SJSA1 (cell line): ENCODE data around the gene TPST2. TPM values are rescaled to one million over a fixed set of nuclear protein-coding genes. Genes with fewer than 3 reads are reported as not detected.
"Not testable (repeated sequence)": the region's sequence is repeated elsewhere in the genome, so short reads cannot be mapped to it uniquely, and the experiment has no call there.

Experiments
- DNase-seq, 2 experiments: peaks; one replicate each; pipeline ENCODE4 v3.0.0-alpha.2; 2015 to 2020; ENCODE audit warnings: low spot score in 2 of 2, low read depth in 1 of 2
- H3K27ac ChIP-seq: fragments of 250-450 bp; sonication (Bioruptor Pico); 2 replicates; pipeline ENCODE4 v1.5.1; 2020; ENCODE audit warnings: mild to moderate bottlenecking, moderate library complexity
- H3K27me3 ChIP-seq: fragments of 250-450 bp; sonication (Bioruptor Pico); replicated peaks from 2 replicates; pipeline ENCODE4 v1.5.1; 2020; ENCODE audit warnings: mild to moderate bottlenecking, moderate library complexity
- H3K36me3 ChIP-seq: fragments of 250-450 bp; sonication (Bioruptor Pico); 2 replicates; pipeline ENCODE4 v1.5.1; 2020; ENCODE audit warnings: mild to moderate bottlenecking
- H3K4me1 ChIP-seq: fragments of 250-450 bp; sonication (Bioruptor Pico); replicated peaks from 2 replicates; pipeline ENCODE4 v1.6.1; 2021; ENCODE audit warnings: mild to moderate bottlenecking
- H3K4me3 ChIP-seq: fragments of 250-450 bp; sonication (Bioruptor Pico); 2 replicates; pipeline ENCODE4 v1.5.1; 2020; ENCODE audit warnings: mild to moderate bottlenecking
- H3K9me3 ChIP-seq: fragments of 250-450 bp; sonication (Bioruptor Pico); replicated peaks from 2 replicates; pipeline ENCODE4 v1.5.1; 2020; ENCODE audit warnings: mild to moderate bottlenecking
- total RNA-seq: library from RNA; depleted of rRNA; stranded (reverse); fragments of >200 nt; shearing (Covaris generic); gene quantifications from 2 replicates; pipeline ENCODE4 v1.2.3, GENCODE V29; 2014

Gene TPST2
- total RNA-seq, 1 experiment from 2014 or later: 34.8 TPM

- H3K9me3 ChIP-seq: no peaks in the 10 kb centered on the region
- peaks cover 36% of the 10 kb centered on the region for H3K36me3 ChIP-seq
- no peaks in the 10 kb centered on the region for H3K4me1 ChIP-seq
- no peak overlapping the region for H3K27ac ChIP-seq
- no peaks in the 10 kb centered on the region for H3K27me3 ChIP-seq
- DNase-seq: no peak
- H3K4me3 ChIP-seq: no peak overlapping the region
These were observed 49.8 kb downstream of the TPST2 start for GRCh38 chr22:26540119-26540518.

- DNase-seq: no peak
- H3K9me3 ChIP-seq: no peaks in the 10 kb centered on the region
- H3K4me3 ChIP-seq: no peak overlapping the region
- no peak overlapping the region for H3K27ac ChIP-seq
- 0 out of 2 replicates have a peak, but pooled peaks cover 5% of the 10 kb centered on the region for H3K4me1 ChIP-seq
- H3K27me3 ChIP-seq: no peaks in the 10 kb centered on the region
- peaks cover 31% of the 10 kb centered on the region for H3K36me3 ChIP-seq
These were observed 53.2 kb downstream of the TPST2 start for GRCh38 chr22:26536762-26537134.

- Histone ChIP-seq H3K36me3 (peaks cover 29% of the 10 kb centered on the region), H3K9me3 (no peaks in the 10 kb centered on the region), H3K4me3 (no peak overlapping the region), H3K27ac (no peak overlapping the region), H3K27me3 (no peaks in the 10 kb centered on the region), H3K4me1 (0 out of 2 replicates have a peak, but pooled peaks cover 5% of the 10 kb centered on the region)
- DNase-seq: no peak
These were observed 53.7 kb downstream of the TPST2 start for GRCh38 chr22:26536056-26536761.

GRCh38 chr22:26535603-26535908 is 54.4 kb downstream of the TPST2 start:
- Histone ChIP-seq H3K4me3 (no peak overlapping the region), H3K27ac (no peak overlapping the region), H3K9me3 (no peaks in the 10 kb centered on the region), H3K27me3 (no peaks in the 10 kb centered on the region), H3K36me3 (peaks cover 26% of the 10 kb centered on the region), H3K4me1 (0 out of 2 replicates have a peak, but pooled peaks cover 5% of the 10 kb centered on the region)
- DNase-seq: no peak

GRCh38 chr22:26534874-26535602 is 54.9 kb downstream of the TPST2 start:
- Histone ChIP-seq H3K27me3 (no peaks in the 10 kb centered on the region), H3K9me3 (no peaks in the 10 kb centered on the region), H3K4me1 (0 out of 2 replicates have a peak, but pooled peaks cover 5% of the 10 kb centered on the region), H3K4me3 (no peak overlapping the region), H3K36me3 (peaks cover 21% of the 10 kb centered on the region), H3K27ac (no peak overlapping the region)
- no peak for DNase-seq

GRCh38 chr22:26534171-26534855 is 55.6 kb downstream of the TPST2 start:
- Histone ChIP-seq H3K36me3 (peaks cover 16% of the 10 kb centered on the region), H3K27me3 (no peaks in the 10 kb centered on the region), H3K4me1 (0 out of 2 replicates have a peak, but pooled peaks cover 5% of the 10 kb centered on the region), H3K9me3 (no peaks in the 10 kb centered on the region), H3K4me3 (no peak overlapping the region), H3K27ac (no peak overlapping the region)
- no peak for DNase-seq

GRCh38 chr22:26529345-26529744 is 60.6 kb downstream of the TPST2 start:
- H3K27me3 ChIP-seq: no peaks in the 10 kb centered on the region
- DNase-seq: no peak
- H3K4me1 ChIP-seq: 0 out of 2 replicates have a peak, but pooled peaks cover 5% of the 10 kb centered on the region
- H3K4me3 ChIP-seq: no peak overlapping the region
- no peaks in the 10 kb centered on the region for H3K9me3 ChIP-seq
- H3K36me3 ChIP-seq: peaks cover 29% of the 10 kb centered on the region
- H3K27ac ChIP-seq: no peak overlapping the region

GRCh38 chr22:26528518-26528917 is 61.4 kb downstream of the TPST2 start:
- peaks cover 29% of the 10 kb centered on the region for H3K36me3 ChIP-seq
- H3K27ac ChIP-seq, H3K27me3 ChIP-seq, DNase-seq, H3K9me3 ChIP-seq, H3K4me1 ChIP-seq, H3K4me3 ChIP-seq: not testable (repeated sequence)

- Histone ChIP-seq H3K36me3 (peaks cover 29% of the 10 kb centered on the region), H3K9me3 (no peaks in the 10 kb centered on the region), H3K27me3 (no peaks in the 10 kb centered on the region), H3K4me3 (no peak overlapping the region), H3K4me1 (0 out of 2 replicates have a peak, but pooled peaks cover 2% of the 10 kb centered on the region), H3K27ac (no peak overlapping the region)
- DNase-seq: no peak
These were observed 62.1 kb downstream of the TPST2 start for GRCh38 chr22:26527574-26528465.

- H3K36me3 ChIP-seq: peaks cover 29% of the 10 kb centered on the region
- no peaks in the 10 kb centered on the region for H3K9me3 ChIP-seq
- no peak for DNase-seq
- no peak overlapping the region for H3K4me3 ChIP-seq
- no peaks in the 10 kb centered on the region for H3K27me3 ChIP-seq
- no peaks in the 10 kb centered on the region for H3K4me1 ChIP-seq
- H3K27ac ChIP-seq: no peak overlapping the region
These were observed 62.8 kb downstream of the TPST2 start for GRCh38 chr22:26527167-26527566.

GRCh38 chr22:26525946-26526564 is 63.9 kb downstream of the TPST2 start:
- Histone ChIP-seq H3K27me3 (no peaks in the 10 kb centered on the region), H3K27ac (no peak overlapping the region), H3K4me3 (no peak overlapping the region), H3K4me1 (no peaks in the 10 kb centered on the region), H3K36me3 (peaks cover 26% of the 10 kb centered on the region), H3K9me3 (no peaks in the 10 kb centered on the region)
- no peak for DNase-seq

GRCh38 chr22:26524870-26525269 is 65.1 kb downstream of the TPST2 start:
- Histone ChIP-seq H3K4me3 (no peak overlapping the region), H3K4me1 (no peaks in the 10 kb centered on the region), H3K27me3 (no peaks in the 10 kb centered on the region), H3K27ac (no peak overlapping the region), H3K36me3 (peaks cover 24% of the 10 kb centered on the region), H3K9me3 (no peaks in the 10 kb centered on the region)
- no peak for DNase-seq

GRCh38 chr22:26522592-26522991 is 67.3 kb downstream of the TPST2 start:
- no peak overlapping the region for H3K4me3 ChIP-seq
- no peak overlapping the region for H3K27ac ChIP-seq
- H3K9me3 ChIP-seq: no peaks in the 10 kb centered on the region
- no peaks in the 10 kb centered on the region for H3K27me3 ChIP-seq
- no peaks in the 10 kb centered on the region for H3K4me1 ChIP-seq
- no peak for DNase-seq
- peaks cover 13% of the 10 kb centered on the region for H3K36me3 ChIP-seq
